Natural killer cell (primary cell): ENCODE measurements around the gene CASKIN2. TPM values are rescaled to one million over a fixed set of nuclear protein-coding genes. Genes with fewer than 3 reads are reported as not detected.
"Not testable (repeated sequence)": the region's sequence is repeated elsewhere in the genome, so short reads cannot be mapped to it uniquely, and the experiment has no call there.

Source experiments
- ATAC-seq, 3 donors: fragments of 150-1000 bp in 2 of 3; fragments of 200-7000 bp in 1 of 3; cut with Tn5 transposase; 1 replicate in 1 of 3; 2 replicates in 2 of 3; pipeline ENCODE4 v1.10.0; 2021; ENCODE audit warnings: mild to moderate bottlenecking in 2 of 3, moderate library complexity in 2 of 3
- DNase-seq, 2 donors: peaks; one replicate each; pipeline versions ENCODE4 v3.0.0 to v3.0.0-alpha.2; 2013 to 2021; ENCODE audit warnings: mixed read lengths in 1 of 2
- H3K27ac ChIP-seq: one replicate; pipeline ENCODE4 v1.5.1; 2013; ENCODE audit warnings: mild to moderate bottlenecking, low read length
- H3K27me3 ChIP-seq: one replicate; pipeline ENCODE4 v1.6.1; 2013; ENCODE audit warnings: low read length; ENCODE audit not compliant: control insufficient read depth, insufficient read depth
- H3K36me3 ChIP-seq: one replicate; pipeline ENCODE4 v1.6.1; 2013; ENCODE audit warnings: low read length; ENCODE audit not compliant: control insufficient read depth, insufficient read depth
- H3K4me1 ChIP-seq: one replicate; pipeline ENCODE4 v1.6.1; 2013; ENCODE audit warnings: low read length; ENCODE audit not compliant: control insufficient read depth, insufficient read depth
- H3K4me3 ChIP-seq: one replicate; pipeline ENCODE4 v1.5.1; 2013; ENCODE audit warnings: low read length
- H3K9me3 ChIP-seq: one replicate; pipeline ENCODE4 v1.6.1; 2013; ENCODE audit warnings: low read length; ENCODE audit not compliant: control insufficient read depth, insufficient read depth
- H3K27ac Mint-ChIP-seq, 2 donors: one replicate each; pipeline ENCODE4 v1.8.0; 2022; ENCODE audit warnings: mild to moderate bottlenecking in 2 of 2, mixed read lengths in 2 of 2, moderate library complexity in 1 of 2
- H3K27me3 Mint-ChIP-seq, 2 donors: one replicate each; pipeline ENCODE4 v1.8.0; 2022; ENCODE audit warnings: low read depth in 2 of 2, mixed read lengths in 2 of 2
- H3K36me3 Mint-ChIP-seq: one replicate; pipeline ENCODE4 v1.8.0; 2022; ENCODE audit warnings: mixed read lengths
- H3K4me1 Mint-ChIP-seq, 2 donors: one replicate each; pipeline ENCODE4 v1.8.0; 2022; ENCODE audit warnings: mixed read lengths in 2 of 2
- H3K4me3 Mint-ChIP-seq: one replicate; pipeline ENCODE4 v1.8.0; 2022; ENCODE audit warnings: mild to moderate bottlenecking, moderate library complexity, mixed read lengths
- H3K9me3 Mint-ChIP-seq, 2 donors: one replicate each; pipeline ENCODE4 v1.8.0; 2022; ENCODE audit warnings: mixed read lengths in 2 of 2
- WGBS: methylation state at CpG from one replicate; pipeline ENCODE4 v1.1.7; 2013; ENCODE audit warnings: missing lambda C conversion rate; ENCODE audit not compliant: insufficient coverage; 5-methylcytosine and 5-hydroxymethylcytosine counted together
- intact Hi-C: fragments of 100-400 bp; cut with micrococcal nuclease; formaldehyde crosslinking; loops from one replicate; pipeline ENCODE4 v1.14.2; 2022
- total RNA-seq, 4 donors: library from RNA; stranded (reverse); fragments of 120-200 nt in 1 of 4; gene quantifications; one replicate each; pipeline versions ENCODE4 v1.2.3 to v1.2.4, GENCODE V29; 2013 to 2022
- TF ChIP-seq, protein P1 (sequence below): fragments of 200-600 bp; IDR thresholded peaks from one replicate; pipeline ENCODE4 v1.8.0; 2022; ENCODE audit warnings: antibody characterized with exemption

CASKIN2 gene
- total RNA-seq, 3 donors from 2014 or later (not counting 1 experiment from before 2014, with no cell fraction given), result 0.49 to 1.8 (median 1.7) TPM

GRCh38 chr17:75457047-75457654, 58.2 kb downstream of the CASKIN2 start:
- DNase-seq (peak; percentile 23 to 38), ATAC-seq (no peak)
- Mint-ChIP-seq H3K27me3 (no peaks in the 10 kb centered on the region), H3K27ac (peak overlapping the region; percentile 94 to 96), H3K9me3 (no peaks in the 10 kb centered on the region), H3K4me1 (peaks cover 41 to 45% of the 10 kb centered on the region in 2 donors), H3K36me3 (no peaks in the 10 kb centered on the region), H3K4me3 (peak overlapping the region; percentile 95)
- Histone ChIP-seq H3K9me3 (no peaks in the 10 kb centered on the region), H3K4me3 (peak overlapping the region; percentile 89), H3K27me3 (no peaks in the 10 kb centered on the region), H3K36me3 (no peaks in the 10 kb centered on the region), H3K27ac (peak overlapping the region; percentile 85), H3K4me1 (peaks cover 35% of the 10 kb centered on the region)
- intact Hi-C loops, result no loop called here
- TF ChIP-seq, protein P1, sequence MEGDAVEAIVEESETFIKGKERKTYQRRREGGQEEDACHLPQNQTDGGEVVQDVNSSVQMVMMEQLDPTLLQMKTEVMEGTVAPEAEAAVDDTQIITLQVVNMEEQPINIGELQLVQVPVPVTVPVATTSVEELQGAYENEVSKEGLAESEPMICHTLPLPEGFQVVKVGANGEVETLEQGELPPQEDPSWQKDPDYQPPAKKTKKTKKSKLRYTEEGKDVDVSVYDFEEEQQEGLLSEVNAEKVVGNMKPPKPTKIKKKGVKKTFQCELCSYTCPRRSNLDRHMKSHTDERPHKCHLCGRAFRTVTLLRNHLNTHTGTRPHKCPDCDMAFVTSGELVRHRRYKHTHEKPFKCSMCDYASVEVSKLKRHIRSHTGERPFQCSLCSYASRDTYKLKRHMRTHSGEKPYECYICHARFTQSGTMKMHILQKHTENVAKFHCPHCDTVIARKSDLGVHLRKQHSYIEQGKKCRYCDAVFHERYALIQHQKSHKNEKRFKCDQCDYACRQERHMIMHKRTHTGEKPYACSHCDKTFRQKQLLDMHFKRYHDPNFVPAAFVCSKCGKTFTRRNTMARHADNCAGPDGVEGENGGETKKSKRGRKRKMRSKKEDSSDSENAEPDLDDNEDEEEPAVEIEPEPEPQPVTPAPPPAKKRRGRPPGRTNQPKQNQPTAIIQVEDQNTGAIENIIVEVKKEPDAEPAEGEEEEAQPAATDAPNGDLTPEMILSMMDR, result no peak
- 5% methylated on average over 38 of the region's 38 CpGs for WGBS

DNA sequence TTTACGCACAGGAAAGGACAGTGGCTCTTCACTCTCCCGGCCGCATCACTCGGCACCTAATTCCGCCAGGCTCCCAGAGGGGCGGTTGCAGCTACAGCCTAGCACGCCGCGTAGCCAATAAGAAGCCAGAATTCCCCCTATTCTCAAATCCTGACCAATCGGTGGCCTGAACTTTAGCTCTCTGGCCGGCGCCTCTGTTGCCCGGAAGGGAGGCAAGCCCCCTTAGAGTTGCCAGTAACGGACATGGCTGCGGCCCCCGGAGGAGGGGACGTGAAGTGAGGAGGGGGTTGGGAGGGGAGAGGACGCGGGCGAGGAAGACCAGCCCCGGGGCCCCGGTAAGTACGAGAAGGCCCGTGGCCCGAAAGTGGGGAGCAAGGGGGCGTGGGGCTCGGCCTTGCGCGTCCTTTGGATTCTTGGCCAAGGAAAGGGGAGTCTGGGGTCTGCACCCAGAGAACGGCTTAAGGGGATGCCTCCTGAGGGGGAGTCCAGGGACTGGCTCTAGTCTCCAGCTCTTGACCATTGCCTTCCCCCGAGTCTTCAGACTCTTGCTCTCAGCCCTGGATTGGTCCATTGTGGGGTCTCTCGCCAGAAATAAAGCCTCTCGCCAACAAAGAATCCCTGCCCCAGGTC, 58.8 kb downstream of the CASKIN2 start, which contains the start of gene TMEM94:
TMEM94 (plus strand) TSS at position 219 of the 630 bp plus-strand sequence. CDS start 15,271 bp downstream, outside the sequence.
- intact Hi-C loops, result no loop called here
- Histone ChIP-seq H3K27me3 (no peaks in the 10 kb centered on the region), H3K4me1 (peaks cover 35% of the 10 kb centered on the region), H3K9me3 (no peaks in the 10 kb centered on the region), H3K27ac (peak within 1 kb of the TSS; percentile 85), H3K36me3 (no peaks in the 10 kb centered on the region), H3K4me3 (peak within 1 kb of the TSS; percentile 89)
- peak; percentile 84 to 97 for DNase-seq
- Mint-ChIP-seq H3K27me3 (no peaks in the 10 kb centered on the region), H3K27ac (peak within 1 kb of the TSS; percentile 94 to 96), H3K4me3 (peak within 1 kb of the TSS; percentile 95), H3K9me3 (no peaks in the 10 kb centered on the region), H3K4me1 (peaks cover 41 to 45% of the 10 kb centered on the region in 2 donors), H3K36me3 (no peaks in the 10 kb centered on the region)
- TF ChIP-seq, protein P1, result no peak
- peak; percentile 92 to 94 (median 93) for ATAC-seq
- under 1% methylated on average over 32 of the region's 33 CpGs for WGBS

- Mint-ChIP-seq H3K27ac (peak overlapping the region; percentile 94 to 96), H3K4me3 (peak overlapping the region; percentile 95), H3K36me3 (no peaks in the 10 kb centered on the region), H3K27me3 (no peaks in the 10 kb centered on the region), H3K4me1 (peaks cover 41 to 45% of the 10 kb centered on the region in 2 donors), H3K9me3 (no peaks in the 10 kb centered on the region)
- TF ChIP-seq, protein P1, result no peak
- WGBS, result 14% methylated on average over 13 of the region's 13 CpGs
- ATAC-seq (peak in 2 of 3 donors; percentile 3 to 5), DNase-seq (no peak)
- no peaks in the 10 kb centered on the region for H3K36me3 ChIP-seq
- H3K9me3 ChIP-seq, result no peaks in the 10 kb centered on the region
- H3K4me3 ChIP-seq, result peak overlapping the region; percentile 89
- H3K27me3 ChIP-seq, result no peaks in the 10 kb centered on the region
- peaks cover 35% of the 10 kb centered on the region for H3K4me1 ChIP-seq
- intact Hi-C loops, result no loop called here
- H3K27ac ChIP-seq, result peak overlapping the region; percentile 85
Observed at GRCh38 chr17:75456039-75456416, 59.3 kb downstream of the CASKIN2 start.

- Mint-ChIP-seq H3K4me3 (peak overlapping the region; percentile 32), H3K4me1 (peaks cover 33 to 38% of the 10 kb centered on the region in 2 donors)
- intact Hi-C loops, DNase-seq, H3K36me3 ChIP-seq, H3K4me3 ChIP-seq, H3K27ac Mint-ChIP-seq, H3K9me3 ChIP-seq, H3K9me3 Mint-ChIP-seq, H3K27me3 ChIP-seq, ATAC-seq, H3K27ac ChIP-seq, H3K36me3 Mint-ChIP-seq, H3K27me3 Mint-ChIP-seq: not testable (repeated sequence)
- H3K4me1 ChIP-seq, result peaks cover 27% of the 10 kb centered on the region
- WGBS, result 90% methylated on average over 3 of the region's 3 CpGs
Observed at GRCh38 chr17:75454672-75455071, 60.7 kb downstream of the CASKIN2 start.
